ENCODE data around the gene MAP4K4.

MAP4K4 gene

GRCh38 chr2:101817481-101817880 lies 120.0 kb downstream of the MAP4K4 start:
- DNase-seq (ENCODE audit: low spot score) = no peak

GRCh38 chr2:101818531-101819451 lies 121.3 kb downstream of the MAP4K4 start:
- DNase-seq (ENCODE audit: low spot score) = no peak

GRCh38 chr2:101820519-101820918 lies 123.0 kb downstream of the MAP4K4 start:
- peak; percentile 37 for DNase-seq (ENCODE audit: low spot score)

GRCh38 chr2:101821059-101821805 lies 123.7 kb downstream of the MAP4K4 start:
- DNase-seq (ENCODE audit: low spot score) = no peak

- DNase-seq (ENCODE audit: low spot score) = no peak
Measured at GRCh38 chr2:101821828-101822458, 124.4 kb downstream of the MAP4K4 start.

- DNase-seq (ENCODE audit: low spot score) = no peak
Measured at GRCh38 chr2:101823347-101823791, 125.9 kb downstream of the MAP4K4 start.

- DNase-seq (ENCODE audit: low spot score) = no peak
Measured at GRCh38 chr2:101823859-101824258, 126.4 kb downstream of the MAP4K4 start.

- no peak for DNase-seq (ENCODE audit: low spot score)
Measured at GRCh38 chr2:101826716-101827115, 129.2 kb downstream of the MAP4K4 start.

- peak; percentile 71 for DNase-seq (ENCODE audit: low spot score)
Measured at GRCh38 chr2:101827246-101827645, 129.7 kb downstream of the MAP4K4 start.

GRCh38 chr2:101828257-101828656 lies 130.8 kb downstream of the MAP4K4 start:
- DNase-seq (ENCODE audit: low spot score) = no peak

GRCh38 chr2:101828673-101829334 lies 131.3 kb downstream of the MAP4K4 start:
- no peak for DNase-seq (ENCODE audit: low spot score)

- no peak for DNase-seq (ENCODE audit: low spot score)
Measured at GRCh38 chr2:101829429-101829828, 131.9 kb downstream of the MAP4K4 start.

- no peak for DNase-seq (ENCODE audit: low spot score)
Measured at GRCh38 chr2:101830146-101830545, 132.6 kb downstream of the MAP4K4 start.

- DNase-seq (ENCODE audit: low spot score) = peak; percentile 35
Measured at GRCh38 chr2:101830555-101830954, 133.0 kb downstream of the MAP4K4 start.

- peak; percentile 40 for DNase-seq (ENCODE audit: low spot score)
Measured at GRCh38 chr2:101831351-101831865, 133.9 kb downstream of the MAP4K4 start.

- no peak for DNase-seq (ENCODE audit: low spot score)
Measured at GRCh38 chr2:101832114-101832513, 134.6 kb downstream of the MAP4K4 start.

GRCh38 chr2:101833890-101834523 lies 136.5 kb downstream of the MAP4K4 start:
- no peak for DNase-seq (ENCODE audit: low spot score)

- no peak for DNase-seq (ENCODE audit: low spot score)
Measured at GRCh38 chr2:101837354-101837753, 139.8 kb downstream of the MAP4K4 start.

GRCh38 chr2:101841679-101842327 lies 144.3 kb downstream of the MAP4K4 start:
- no peak for DNase-seq (ENCODE audit: low spot score)

- no peak for DNase-seq (ENCODE audit: low spot score)
Measured at GRCh38 chr2:101842471-101842870, 145.0 kb downstream of the MAP4K4 start.

GRCh38 chr2:101843048-101843447 lies 145.5 kb downstream of the MAP4K4 start:
- peak; percentile 26 for DNase-seq (ENCODE audit: low spot score)

Data from AG08396 (cell line).